ENCODE results near the gene IL1A.

Gene IL1A

GRCh38 chr2:112752667-112753066 lies 31.6 kb downstream of the IL1A start:
- no peak overlapping the region for H3K4me3 ChIP-seq (ENCODE audit: low read depth, low read length)
- DNase-seq (ENCODE audit: low read depth) = peak; percentile 7
- TF ChIP-seq CTCF (IDR thresholded peaks at IDR 0.05; ENCODE audit: insufficient read depth, low read depth, low read length, missing control alignments) = no peak

GRCh38 chr2:112751451-112752197 lies 32.7 kb downstream of the IL1A start:
- DNase-seq (ENCODE audit: low read depth) = no peak
- TF ChIP-seq CTCF (IDR thresholded peaks at IDR 0.05; ENCODE audit: insufficient read depth, low read depth, low read length, missing control alignments) = no peak
- no peak overlapping the region for H3K4me3 ChIP-seq (ENCODE audit: low read depth, low read length)

- no peak for DNase-seq (ENCODE audit: low read depth)
- no peak overlapping the region for H3K4me3 ChIP-seq (ENCODE audit: low read depth, low read length)
- TF ChIP-seq CTCF (IDR thresholded peaks at IDR 0.05; ENCODE audit: insufficient read depth, low read depth, low read length, missing control alignments) = no peak
Observed at GRCh38 chr2:112750560-112750843, 33.8 kb downstream of the IL1A start.

- DNase-seq (ENCODE audit: low read depth) = peak; percentile 84
- peak; percentile 96 for TF ChIP-seq CTCF (IDR thresholded peaks at IDR 0.05; ENCODE audit: insufficient read depth, low read depth, low read length, missing control alignments)
- H3K4me3 ChIP-seq (ENCODE audit: low read depth, low read length) = no peak overlapping the region
Observed at GRCh38 chr2:112749755-112750559, 34.3 kb downstream of the IL1A start.

- TF ChIP-seq CTCF (IDR thresholded peaks at IDR 0.05; ENCODE audit: insufficient read depth, low read depth, low read length, missing control alignments) = no peak
- DNase-seq (ENCODE audit: low read depth) = no peak
- H3K4me3 ChIP-seq (ENCODE audit: low read depth, low read length) = no peak overlapping the region
Observed at GRCh38 chr2:112740527-112740926, 43.8 kb downstream of the IL1A start.

DNA sequence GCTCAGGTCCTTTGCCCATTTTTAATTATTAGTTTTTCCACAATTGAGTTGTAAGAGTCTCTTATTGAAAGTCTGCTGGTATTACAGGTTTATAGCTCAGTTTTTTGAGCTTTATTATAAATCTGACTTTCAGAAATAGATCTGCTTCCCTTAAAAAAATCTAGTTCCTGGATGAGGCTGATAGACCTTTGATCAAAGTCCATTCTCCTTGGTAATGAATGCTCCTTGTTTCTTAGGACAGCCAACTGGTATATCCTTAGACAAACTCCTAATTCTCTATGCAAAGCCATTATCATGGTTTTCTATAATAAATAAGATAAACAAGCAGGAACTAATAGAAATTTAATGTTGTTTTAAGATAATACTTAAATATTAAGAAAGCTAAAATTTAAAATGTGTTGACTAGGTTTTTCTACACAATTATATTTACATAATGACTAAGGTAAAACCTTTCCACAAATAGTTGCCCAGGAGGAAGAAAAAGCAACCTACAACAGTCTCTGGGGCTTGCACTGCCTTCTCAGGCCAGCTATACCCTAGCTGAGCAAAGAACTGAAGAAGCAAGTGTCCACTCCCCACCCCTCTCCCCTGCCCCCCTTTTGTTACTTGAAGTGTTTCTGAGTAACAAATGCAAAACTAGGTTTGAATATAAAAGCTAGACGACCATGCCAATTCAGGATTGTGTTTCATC lies 46.6 kb downstream of the IL1A start:
- H3K4me3 ChIP-seq (ENCODE audit: low read depth, low read length) = no peak overlapping the region
- TF ChIP-seq CTCF (IDR thresholded peaks at IDR 0.05; ENCODE audit: insufficient read depth, low read depth, low read length, missing control alignments) = no peak
- no peak for DNase-seq (ENCODE audit: low read depth)
